GM12878 (cell line): Measurements from ENCODE around the gene USP28. TPM values are rescaled to one million over a fixed set of nuclear protein-coding genes. Genes with fewer than 3 reads are reported as not detected.

Experiments used
- ATAC-seq: fragments of 200-7000 bp; cut with Tn5 transposase; 3 replicates; pipeline ENCODE4 v1.9.1; 2020; ENCODE audit warnings: mild to moderate bottlenecking, moderate library complexity
- BruUV-seq: library from RNA; stranded (reverse); fragments of 400-500 nt; replicated peaks from 2 replicates; lab custom pipeline; 2021; lab: Mats Ljungman, UMichigan
- CTCF ChIA-PET: fragments of 300-600 bp; sonication (Branson Sonifier 250); formaldehyde crosslinking; extraction: SDS; loops from one replicate; lab custom pipeline; 2021; ENCODE audit warnings: inconsistent platforms; lab: Yijun Ruan, JAX
- POLR2A ChIA-PET: fragments of 350-600 bp; formaldehyde crosslinking; extraction: SDS; loops from one replicate; lab custom pipeline; 2021; ENCODE audit warnings: inconsistent platforms; lab: Charles Lee
- RAD21 ChIA-PET: fragments of 300-600 bp; sonication (Branson Sonifier 250); formaldehyde crosslinking; loops from one replicate; lab custom pipeline; 2023; ENCODE audit warnings: antibody characterized with exemption; ENCODE audit not compliant: unreplicated experiment; lab: Charles Lee
- SMC1A ChIA-PET: fragments of 300-600 bp; sonication (Branson Sonifier 250); formaldehyde crosslinking; loops from one replicate; lab custom pipeline; 2023; ENCODE audit not compliant: unreplicated experiment, uncharacterized antibody; lab: Charles Lee
- DNase-seq: peaks from one replicate; pipeline ENCODE4 v3.0.0-alpha.2; 2011; ENCODE audit warnings: low read depth, low spot score
- FAIRE-seq: peaks from 3 replicates; lab custom pipeline; 2011; peaks lifted over from hg19 to GRCh38; lab: Jason Lieb, UNC
- H2AFZ ChIP-seq: 2 replicates; pipeline ENCODE4 v1.6.0; 2011; ENCODE audit warnings: low read depth, low read length, control low read depth; ENCODE audit not compliant: control insufficient read depth
- H3K27ac ChIP-seq: 2 replicates; pipeline ENCODE4 v1.5.1; 2011; ENCODE audit warnings: control low read depth; ENCODE audit not compliant: control insufficient read depth, insufficient read depth
- H3K27me3 ChIP-seq, 2 experiments: replicated peaks in 1 of 2; 2 replicates each; pipeline versions ENCODE4 v1.6.0 to v1.6.1; 2011; ENCODE audit warnings: low read length in 1 of 2; ENCODE audit not compliant: control insufficient read depth in 2 of 2, insufficient read depth in 2 of 2
- H3K36me3 ChIP-seq, 2 experiments: 2 replicates each; pipeline ENCODE4 v1.5.1; 2011; ENCODE audit warnings: low read length in 1 of 2; ENCODE audit not compliant: control insufficient read depth in 2 of 2, insufficient read depth in 2 of 2
- H3K4me1 ChIP-seq: 2 replicates; pipeline ENCODE4 v1.6.1; 2011; ENCODE audit warnings: mild to moderate bottlenecking, low read length, moderate library complexity, mixed read lengths; ENCODE audit not compliant: control insufficient read depth, insufficient read depth
- H3K4me2 ChIP-seq: 2 replicates; pipeline ENCODE4 v1.6.0; 2011; ENCODE audit warnings: control low read depth; ENCODE audit not compliant: control insufficient read depth, insufficient read depth
- H3K4me3 ChIP-seq: fragments of 200-600 bp; sonication (generic); 2 replicates; pipeline ENCODE4 v1.5.1; 2016
- H3K79me2 ChIP-seq: 2 replicates; pipeline ENCODE4 v1.6.0; 2011; ENCODE audit warnings: low read length; ENCODE audit not compliant: control insufficient read depth, insufficient read depth
- H3K9ac ChIP-seq: 2 replicates; pipeline ENCODE4 v1.8.0; 2011; ENCODE audit warnings: low read length, control low read depth, mixed read lengths; ENCODE audit not compliant: control insufficient read depth, insufficient read depth
- H3K9me3 ChIP-seq: replicated peaks from 3 replicates; pipeline ENCODE4 v1.5.1; 2011; ENCODE audit warnings: mild to moderate bottlenecking, low read length; ENCODE audit not compliant: control insufficient read depth, insufficient read depth
- H4K20me1 ChIP-seq: 2 replicates; pipeline ENCODE4 v1.6.0; 2011; ENCODE audit not compliant: control insufficient read depth, insufficient read depth
- CHD1 ChIP-seq: IDR thresholded peaks from 2 replicates; pipeline ENCODE4 v1.6.1; 2012; ENCODE audit warnings: low read depth, low read length, improper control_type of control experiment
- DPF2 ChIP-seq: fragments of 450-650 bp; IDR thresholded peaks from 2 replicates; pipeline ENCODE4 v1.6.1; 2017; ENCODE audit warnings: mild to moderate bottlenecking
- GABPA ChIP-seq: IDR thresholded peaks from 2 replicates; pipeline ENCODE4 v1.6.1; 2014; ENCODE audit warnings: antibody characterized with exemption, low read depth, mild to moderate bottlenecking, inconsistent platforms
- HCFC1 ChIP-seq: fragments of 150-350 bp; IDR thresholded peaks from 2 replicates; pipeline ENCODE4 v1.6.1; 2014; ENCODE audit warnings: low read length
- HDGF ChIP-seq: fragments of 450-650 bp; IDR thresholded peaks from 2 replicates; pipeline ENCODE4 v1.6.1; 2016; ENCODE audit warnings: antibody characterized with exemption
- NBN ChIP-seq: fragments of 450-650 bp; IDR thresholded peaks from 2 replicates; pipeline ENCODE4 v1.6.1; 2016
- NR2C2 ChIP-seq: IDR thresholded peaks from 2 replicates; pipeline ENCODE4 v1.6.1; 2011; ENCODE audit warnings: borderline replicate concordance, low read depth; ENCODE audit not compliant: control insufficient read depth, insufficient read length
- RCOR1 ChIP-seq: conservative IDR thresholded peaks from 2 replicates; pipeline ENCODE4 v1.6.1; 2012; ENCODE audit warnings: low read depth, low read length, improper control_type of control experiment
- SREBF1 ChIP-seq: IDR thresholded peaks from 2 replicates; pipeline ENCODE4 v1.6.1; 2012; ENCODE audit warnings: mild to moderate bottlenecking, low read length
- ZNF207 ChIP-seq: fragments of 450-650 bp; IDR thresholded peaks from 2 replicates; pipeline ENCODE4 v1.6.1; 2014; ENCODE audit warnings: antibody characterized with exemption, mild to moderate bottlenecking, borderline replicate concordance
- WGBS: methylation state at CpG from one replicate; pipeline ENCODE4 v1.1.6; 2016; ENCODE audit warnings: low lambda C conversion rate; ENCODE audit not compliant: insufficient replicate concordance, insufficient coverage; ENCODE audit errors: missing lambda C conversion rate; 5-methylcytosine and 5-hydroxymethylcytosine counted together
- in situ Hi-C: fragments of 300-500 bp; cut with MboI; formaldehyde crosslinking; loops from 9 replicates; pipeline ENCODE4 v1.14.3; 2018; ENCODE audit warnings: mixed read lengths
- intact Hi-C: fragments of 100-400 bp; cut with micrococcal nuclease; formaldehyde crosslinking; loops from one replicate; pipeline ENCODE4 v1.14.2; 2022; ENCODE audit not compliant: unreplicated experiment
- polyA plus RNA-seq, 11 experiments: library from polyadenylated mRNA; depleted of rRNA in 4 of 11; unstranded in 6 of 11; stranded (reverse) in 5 of 11; fragments of >200 nt; fragmentation: Nextera tagmentation in 4 of 11; fragmentation: Illumina TruSeq in 1 of 11; extraction: Ambion mirVana in 4 of 11; extraction: Trizol in 1 of 11; gene quantifications; 1 replicate in 1 of 11; 2 replicates in 10 of 11; pipeline versions ENCODE4 v1.2.1 to v1.2.3, GENCODE V29; 2011 to 2016; ENCODE audit warnings: inconsistent platforms in 2 of 11, missing spikeins in 2 of 11, low read depth in 1 of 11
- total RNA-seq, 4 experiments: library from RNA; depleted of rRNA in 3 of 4; stranded (reverse); fragments of >200 nt in 3 of 4; fragmentation: Illumina TruSeq in 1 of 4; extraction: Trizol in 1 of 4; gene quantifications; 2 replicates each; pipeline versions ENCODE4 v1.2.1 to v1.2.3, GENCODE V29; 2013 to 2021
- TF ChIP-seq, protein P1 (sequence below): IDR thresholded peaks from 2 replicates; pipeline ENCODE4 v1.6.1; 2012; ENCODE audit warnings: low read depth, low read length, improper control_type of control experiment
- TF ChIP-seq, protein P2 (sequence below): fragments of 450-650 bp; IDR thresholded peaks from 2 replicates; pipeline ENCODE4 v1.6.1; 2017; ENCODE audit warnings: antibody characterized with exemption, mild to moderate bottlenecking, moderate library complexity
- TF ChIP-seq, protein P3 (sequence below): IDR thresholded peaks from 2 replicates; pipeline ENCODE4 v1.6.1; 2012; ENCODE audit warnings: low read depth, low read length, improper control_type of control experiment

The USP28 gene
- total and polyA plus RNA-seq, 10 of the 15 experiments (the other 5 are each of a cell fraction or from before 2014, with no cell fraction given) = 2.8 to 60.4 (median 24.1) TPM

GRCh38 chr11:113904379-113905101 is 29.2 kb upstream of the USP28 start, which contains the start of gene HTR3B:
TSS of gene HTR3B (plus strand) at chr11:113904796. CDS start at chr11:113904934, 138 bp downstream.
- no peaks in the 10 kb centered on the region for H3K36me3 ChIP-seq
- in situ Hi-C loops (no loop called here), intact Hi-C loops (no loop called here)
- H3K4me1 ChIP-seq = no peaks in the 10 kb centered on the region
- H3K9ac ChIP-seq = no peak within 1 kb of the TSS
- ChIA-PET CTCF (interaction anchor here (4.5 kb wide), 1 partner anchor 9 kb away, joined by 25 read pairs; no protein-coding TSS in a partner anchor), RAD21 (interaction anchor here (1.3 kb wide), 1 partner anchor 8 kb away, joined by 3 read pairs; no protein-coding TSS in a partner anchor), SMC1A (interaction anchor here (0.8 to 1.7 kb wide), 2 partner anchors 9 kb away, joined by 3 to 5 read pairs; no protein-coding TSS in a partner anchor), POLR2A (no interaction called here)
- H3K79me2 ChIP-seq = no peaks in the 10 kb centered on the region
- peaks cover 0 to 7% of the 10 kb centered on the region in 2 experiments; a peak in 2 of 4 replicates for H3K27me3 ChIP-seq
- ATAC-seq (no peak), FAIRE-seq (no peak), DNase-seq (no peak)
- no peak within 1 kb of the TSS for H2AFZ ChIP-seq
- no peaks in the 10 kb centered on the region for H4K20me1 ChIP-seq
- no TSS peak for BruUV-seq
- no peak within 1 kb of the TSS for H3K4me2 ChIP-seq
- WGBS = 30% methylated on average over 6 of the region's 6 CpGs
- TF ChIP-seq GABPA (no peak), SREBF1 (no peak), CHD1 (no peak), HDGF (no peak), HCFC1 (no peak)
- no peak within 1 kb of the TSS for H3K27ac ChIP-seq
- H3K4me3 ChIP-seq = no peak within 1 kb of the TSS
- H3K9me3 ChIP-seq = no peaks in the 10 kb centered on the region

- H4K20me1 ChIP-seq = no peaks in the 10 kb centered on the region
- H3K27me3 ChIP-seq = peaks cover 0 to 2% of the 10 kb centered on the region in 2 experiments; a peak in 1 of 4 replicates
- no peak overlapping the region for H3K9ac ChIP-seq
- no peaks in the 10 kb centered on the region for H3K9me3 ChIP-seq
- SMC1A ChIA-PET = interaction anchor here (1.1 kb wide), 1 partner anchor 106 kb away, joined by 3 read pairs; no protein-coding TSS in a partner anchor
- WGBS = 53% methylated on average over 2 of the region's 2 CpGs
- H3K4me3 ChIP-seq = no peak overlapping the region
- no TSS peak for BruUV-seq
- no peaks in the 10 kb centered on the region for H3K36me3 ChIP-seq
- H3K27ac ChIP-seq = no peak overlapping the region
- in situ Hi-C loops = no loop called here
- POLR2A ChIA-PET = interaction anchor here (0.6 kb wide), 1 partner anchor 152 kb away, joined by 3 read pairs; no protein-coding TSS in a partner anchor
- ATAC-seq (no peak), FAIRE-seq (no peak), DNase-seq (no peak)
- no peak overlapping the region for H2AFZ ChIP-seq
- RAD21 ChIA-PET = no interaction called here
- H3K79me2 ChIP-seq = no peaks in the 10 kb centered on the region
- no peaks in the 10 kb centered on the region for H3K4me1 ChIP-seq
- H3K4me2 ChIP-seq = no peak overlapping the region
- CTCF ChIA-PET = interaction anchor here (0.6 to 1.4 kb wide), 2 partner anchors 47 to 360 kb away, joined by 3 to 5 read pairs; no protein-coding TSS in a partner anchor
- intact Hi-C loops = no loop called here
- TF ChIP-seq NBN (no peak), NR2C2 (no peak), RCOR1 (no peak), DPF2 (no peak), ZNF207 (no peak)
- TF ChIP-seq, protein P1, sequence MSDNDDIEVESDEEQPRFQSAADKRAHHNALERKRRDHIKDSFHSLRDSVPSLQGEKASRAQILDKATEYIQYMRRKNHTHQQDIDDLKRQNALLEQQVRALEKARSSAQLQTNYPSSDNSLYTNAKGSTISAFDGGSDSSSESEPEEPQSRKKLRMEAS = no peak
- TF ChIP-seq, protein P2, sequence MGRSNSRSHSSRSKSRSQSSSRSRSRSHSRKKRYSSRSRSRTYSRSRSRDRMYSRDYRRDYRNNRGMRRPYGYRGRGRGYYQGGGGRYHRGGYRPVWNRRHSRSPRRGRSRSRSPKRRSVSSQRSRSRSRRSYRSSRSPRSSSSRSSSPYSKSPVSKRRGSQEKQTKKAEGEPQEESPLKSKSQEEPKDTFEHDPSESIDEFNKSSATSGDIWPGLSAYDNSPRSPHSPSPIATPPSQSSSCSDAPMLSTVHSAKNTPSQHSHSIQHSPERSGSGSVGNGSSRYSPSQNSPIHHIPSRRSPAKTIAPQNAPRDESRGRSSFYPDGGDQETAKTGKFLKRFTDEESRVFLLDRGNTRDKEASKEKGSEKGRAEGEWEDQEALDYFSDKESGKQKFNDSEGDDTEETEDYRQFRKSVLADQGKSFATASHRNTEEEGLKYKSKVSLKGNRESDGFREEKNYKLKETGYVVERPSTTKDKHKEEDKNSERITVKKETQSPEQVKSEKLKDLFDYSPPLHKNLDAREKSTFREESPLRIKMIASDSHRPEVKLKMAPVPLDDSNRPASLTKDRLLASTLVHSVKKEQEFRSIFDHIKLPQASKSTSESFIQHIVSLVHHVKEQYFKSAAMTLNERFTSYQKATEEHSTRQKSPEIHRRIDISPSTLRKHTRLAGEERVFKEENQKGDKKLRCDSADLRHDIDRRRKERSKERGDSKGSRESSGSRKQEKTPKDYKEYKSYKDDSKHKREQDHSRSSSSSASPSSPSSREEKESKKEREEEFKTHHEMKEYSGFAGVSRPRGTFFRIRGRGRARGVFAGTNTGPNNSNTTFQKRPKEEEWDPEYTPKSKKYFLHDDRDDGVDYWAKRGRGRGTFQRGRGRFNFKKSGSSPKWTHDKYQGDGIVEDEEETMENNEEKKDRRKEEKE = no peak
- TF ChIP-seq, protein P3, sequence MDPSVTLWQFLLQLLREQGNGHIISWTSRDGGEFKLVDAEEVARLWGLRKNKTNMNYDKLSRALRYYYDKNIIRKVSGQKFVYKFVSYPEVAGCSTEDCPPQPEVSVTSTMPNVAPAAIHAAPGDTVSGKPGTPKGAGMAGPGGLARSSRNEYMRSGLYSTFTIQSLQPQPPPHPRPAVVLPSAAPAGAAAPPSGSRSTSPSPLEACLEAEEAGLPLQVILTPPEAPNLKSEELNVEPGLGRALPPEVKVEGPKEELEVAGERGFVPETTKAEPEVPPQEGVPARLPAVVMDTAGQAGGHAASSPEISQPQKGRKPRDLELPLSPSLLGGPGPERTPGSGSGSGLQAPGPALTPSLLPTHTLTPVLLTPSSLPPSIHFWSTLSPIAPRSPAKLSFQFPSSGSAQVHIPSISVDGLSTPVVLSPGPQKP = no peak
These were observed 25.8 kb upstream of the USP28 start for GRCh38 chr11:113901141-113901540.
